Measurements from ENCODE around the gene CLMP.

GRCh38 chr11:123193742-123194141 is 1.3 kb downstream of the CLMP start:
- TF ChIP-seq GATA2 (IDR thresholded peaks at IDR 0.05; ENCODE audit: low read depth, low read length) (no peak), GATA3 (IDR thresholded peaks at IDR 0.05; ENCODE audit: low read depth, low read length) (no peak)

Measured in SH-SY5Y (cell line).